HL-60 (cell line): ENCODE data around the gene PLEKHA8.

Source experiments
- DNase-seq, 2 experiments: peaks; one replicate each; pipeline ENCODE4 v3.0.0-alpha.2; 2010 to 2020; ENCODE audit warnings: low read depth in 1 of 2, low spot score in 1 of 2
- H3K27ac ChIP-seq: fragments of 250-450 bp; sonication (Bioruptor Pico); replicated peaks from 2 replicates; pipeline ENCODE4 v1.5.1; 2020; ENCODE audit warnings: mild to moderate bottlenecking, moderate library complexity
- H3K27me3 ChIP-seq: fragments of 250-450 bp; sonication (Bioruptor Pico); 2 replicates; pipeline ENCODE4 v1.5.1; 2021; ENCODE audit warnings: mild to moderate bottlenecking, moderate library complexity; ENCODE audit not compliant: insufficient read depth, poor library complexity, severe bottlenecking
- H3K4me3 ChIP-seq: replicated peaks from 2 replicates; pipeline ENCODE4 v1.5.1; 2011; ENCODE audit warnings: mild to moderate bottlenecking, control low read depth, low read length; ENCODE audit not compliant: insufficient read depth
- CTCF ChIP-seq: IDR thresholded peaks from one replicate; pipeline ENCODE4 v1.5.1; 2011; ENCODE audit warnings: low read length, control low read depth, inconsistent platforms; ENCODE audit not compliant: insufficient read depth
- GABPA ChIP-seq: IDR thresholded peaks from 2 replicates; pipeline ENCODE4 v1.6.1; 2012; ENCODE audit warnings: low read depth
- POLR2AphosphoS5 ChIP-seq: IDR thresholded peaks from 2 replicates; pipeline ENCODE4 v1.6.1; 2012; ENCODE audit warnings: low read depth
- REST ChIP-seq: IDR thresholded peaks from 2 replicates; pipeline ENCODE4 v1.6.1; 2012; ENCODE audit warnings: low read depth; ENCODE audit not compliant: insufficient replicate concordance
- SPI1 ChIP-seq: IDR thresholded peaks from 2 replicates; pipeline ENCODE4 v1.6.1; 2012; ENCODE audit warnings: low read depth, mild to moderate bottlenecking, borderline replicate concordance

Gene PLEKHA8

GRCh38 chr7:30082686-30083085, 54.5 kb downstream of the PLEKHA8 start:
- TF ChIP-seq CTCF (no peak), SPI1 (no peak), POLR2AphosphoS5 (no peak), REST (no peak), GABPA (no peak)
- no peak for DNase-seq
- Histone ChIP-seq H3K27ac (no peak overlapping the region), H3K27me3 (no peaks in the 10 kb centered on the region), H3K4me3 (no peak overlapping the region)

GRCh38 chr7:30083334-30083733, 55.1 kb downstream of the PLEKHA8 start:
- no peak for TF ChIP-seq POLR2AphosphoS5
- TF ChIP-seq SPI1, result no peak
- TF ChIP-seq GABPA, result no peak
- no peak for TF ChIP-seq CTCF
- no peak for TF ChIP-seq REST
- Histone ChIP-seq H3K4me3 (no peak overlapping the region), H3K27ac (no peak overlapping the region), H3K27me3 (no peaks in the 10 kb centered on the region)
- DNase-seq, result no peak

GRCh38 chr7:30084212-30084611, 56.0 kb downstream of the PLEKHA8 start:
- TF ChIP-seq CTCF, result no peak
- no peak for TF ChIP-seq POLR2AphosphoS5
- no peak for TF ChIP-seq REST
- no peak for TF ChIP-seq SPI1
- TF ChIP-seq GABPA, result no peak
- Histone ChIP-seq H3K27me3 (no peaks in the 10 kb centered on the region), H3K27ac (no peak overlapping the region), H3K4me3 (no peak overlapping the region)
- DNase-seq, result no peak
